Gastroesophageal sphincter (tissue), 4 donors: ENCODE measurements around the gene ABR. TPM values are rescaled to one million over a fixed set of nuclear protein-coding genes. Genes with fewer than 3 reads are reported as not detected.

Source experiments
- ATAC-seq: fragments of 150-250 bp; one replicate; pipeline ENCODE4 v1.9.1; 2016; ENCODE audit warnings: mild to moderate bottlenecking, moderate library complexity
- H3K27ac ChIP-seq, 4 donors: fragments of 200-600 bp; sonication (generic) in 3 of 4; 1 replicate in 3 of 4; 2 replicates in 1 of 4; pipeline ENCODE4 v1.5.1; 2016 to 2019
- H3K27me3 ChIP-seq: fragments of 200-600 bp; sonication (generic); one replicate; pipeline ENCODE4 v1.5.1; 2019
- H3K36me3 ChIP-seq, 2 donors: fragments of 200-600 bp; sonication (generic); one replicate each; pipeline ENCODE4 v1.5.1; 2019; ENCODE audit warnings: control low read depth in 1 of 2
- H3K4me1 ChIP-seq, 3 donors: fragments of 200-600 bp; sonication (generic); 1 replicate in 2 of 3; 2 replicates in 1 of 3; pipeline ENCODE4 v1.5.1; 2016 to 2019; ENCODE audit warnings: control low read depth in 2 of 3
- H3K4me3 ChIP-seq, 2 donors: fragments of 200-600 bp; sonication (generic); one replicate each; pipeline ENCODE4 v1.5.1; 2019; ENCODE audit warnings: mild to moderate bottlenecking in 1 of 2, moderate library complexity in 1 of 2
- H3K9me3 ChIP-seq, 3 donors: fragments of 200-600 bp; sonication (generic); one replicate each; pipeline ENCODE4 v1.5.1; 2017 to 2019; ENCODE audit warnings: control low read depth in 2 of 3
- EP300 ChIP-seq: sonication (generic); formaldehyde crosslinking; IDR thresholded peaks from one replicate; pipeline ENCODE4 v1.6.1; 2017; ENCODE audit warnings: antibody characterized with exemption, mild to moderate bottlenecking
- POLR2A ChIP-seq, 2 donors: fragments of 450-650 bp; IDR thresholded peaks; one replicate each; pipeline ENCODE4 v1.6.1; 2017; ENCODE audit warnings: antibody characterized with exemption in 2 of 2, mild to moderate bottlenecking in 2 of 2, moderate library complexity in 1 of 2
- POLR2AphosphoS5 ChIP-seq: sonication (generic); formaldehyde crosslinking; IDR thresholded peaks from one replicate; pipeline ENCODE4 v1.6.1; 2017; ENCODE audit warnings: antibody characterized with exemption
- WGBS, 2 donors: methylation state at CpG; one replicate each; pipeline ENCODE4 v1.1.5; 2018; ENCODE audit warnings: low coverage in 1 of 2; 5-methylcytosine and 5-hydroxymethylcytosine counted together
- total RNA-seq, 4 donors: library from RNA; depleted of rRNA; stranded (reverse); fragments of >200 nt; gene quantifications; one replicate each; pipeline ENCODE4 v1.1.0, GENCODE V29; 2016
- TF ChIP-seq, protein P1 (sequence below), 4 experiments: fragments of 200-600 bp in 2 of 4; fragments of 450-650 bp in 2 of 4; sonication (generic) in 1 of 4; IDR thresholded peaks; one replicate each; pipeline ENCODE4 v1.5.1; 2017 to 2019; ENCODE audit warnings: antibody characterized with exemption in 4 of 4, mild to moderate bottlenecking in 2 of 4, moderate library complexity in 2 of 4

ABR gene
- total RNA-seq, 4 donors from 2014 or later = 62.6 to 147 (median 114) TPM

DNA sequence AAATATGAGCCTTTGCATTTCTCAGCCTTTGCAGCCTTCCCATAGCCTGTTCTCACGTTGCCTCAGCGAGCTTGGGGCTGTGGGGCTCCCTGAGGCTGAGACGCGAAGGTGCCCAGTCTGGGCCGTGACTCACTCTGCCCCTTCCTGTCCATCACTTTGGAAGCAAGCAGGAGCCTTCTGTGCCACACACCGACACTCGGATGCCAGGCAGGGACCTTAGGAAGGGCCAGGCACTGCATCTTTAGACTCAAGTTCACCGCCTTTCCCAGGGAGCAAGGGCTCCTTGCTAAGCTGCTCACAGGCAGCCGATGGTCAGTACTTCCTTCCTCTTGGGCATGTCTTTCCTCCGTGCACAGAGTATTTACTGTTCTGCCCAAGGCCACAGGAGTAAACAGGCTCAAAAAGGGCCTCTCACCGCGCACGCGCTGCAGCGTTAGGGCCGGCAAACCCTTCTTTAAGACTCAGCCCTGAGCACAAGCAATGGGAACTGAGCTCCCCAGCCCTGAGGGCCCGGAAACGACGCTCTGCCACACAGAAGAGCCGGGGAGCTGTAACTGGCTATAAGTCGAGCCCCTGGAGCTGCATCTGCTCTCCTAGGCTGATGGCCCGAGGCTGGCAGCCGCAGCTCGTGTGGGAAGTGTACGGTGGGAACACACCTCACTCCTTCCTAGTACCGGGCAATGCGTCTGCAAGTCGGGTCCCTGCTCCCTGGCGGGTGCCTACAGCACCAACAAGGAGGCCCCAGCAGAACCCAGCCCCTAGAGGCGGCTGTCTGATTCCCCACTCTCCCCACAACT is 175.6 kb downstream of the ABR start:
- Histone ChIP-seq H3K27ac (peak overlapping the region in 3 of 4 donors; percentile 89 to 96 (median 89)), H3K4me3 (no peak overlapping the region), H3K4me1 (peaks cover 8 to 98% (median 84%) of the 10 kb centered on the region in 3 donors), H3K9me3 (no peaks in the 10 kb centered on the region), H3K36me3 (peaks cover 0 to 79% of the 10 kb centered on the region in 2 donors), H3K27me3 (no peaks in the 10 kb centered on the region)
- TF ChIP-seq, protein P1, sequence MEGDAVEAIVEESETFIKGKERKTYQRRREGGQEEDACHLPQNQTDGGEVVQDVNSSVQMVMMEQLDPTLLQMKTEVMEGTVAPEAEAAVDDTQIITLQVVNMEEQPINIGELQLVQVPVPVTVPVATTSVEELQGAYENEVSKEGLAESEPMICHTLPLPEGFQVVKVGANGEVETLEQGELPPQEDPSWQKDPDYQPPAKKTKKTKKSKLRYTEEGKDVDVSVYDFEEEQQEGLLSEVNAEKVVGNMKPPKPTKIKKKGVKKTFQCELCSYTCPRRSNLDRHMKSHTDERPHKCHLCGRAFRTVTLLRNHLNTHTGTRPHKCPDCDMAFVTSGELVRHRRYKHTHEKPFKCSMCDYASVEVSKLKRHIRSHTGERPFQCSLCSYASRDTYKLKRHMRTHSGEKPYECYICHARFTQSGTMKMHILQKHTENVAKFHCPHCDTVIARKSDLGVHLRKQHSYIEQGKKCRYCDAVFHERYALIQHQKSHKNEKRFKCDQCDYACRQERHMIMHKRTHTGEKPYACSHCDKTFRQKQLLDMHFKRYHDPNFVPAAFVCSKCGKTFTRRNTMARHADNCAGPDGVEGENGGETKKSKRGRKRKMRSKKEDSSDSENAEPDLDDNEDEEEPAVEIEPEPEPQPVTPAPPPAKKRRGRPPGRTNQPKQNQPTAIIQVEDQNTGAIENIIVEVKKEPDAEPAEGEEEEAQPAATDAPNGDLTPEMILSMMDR (IDR thresholded peaks at IDR 0.05) = no peak
- TF ChIP-seq POLR2AphosphoS5 (no peak), POLR2A (IDR thresholded peaks at IDR 0.05) (no peak)
- ATAC-seq = no peak
- 53 to 76% methylated on average over 3 to 4 of the region's 30 CpGs for WGBS, 2 donors

DNA sequence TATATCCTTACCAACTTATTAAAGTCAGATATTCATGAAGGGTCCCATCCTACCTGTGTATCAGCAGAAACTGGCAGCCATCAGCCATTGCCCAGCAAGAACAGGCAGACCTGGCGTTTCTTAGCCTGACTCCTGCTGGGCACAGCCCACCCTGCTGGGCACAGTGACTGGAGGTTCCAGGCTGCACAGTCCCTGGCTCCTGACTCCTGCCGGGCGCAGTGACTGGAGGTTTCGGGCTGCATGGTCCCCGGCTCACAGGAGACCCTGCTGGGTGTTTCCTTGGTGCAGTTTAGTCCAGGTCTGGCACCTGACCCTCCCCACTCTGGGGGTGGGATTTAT is 176.2 kb downstream of the ABR start:
- Histone ChIP-seq H3K27me3 (no peaks in the 10 kb centered on the region), H3K4me1 (peaks cover 8 to 98% (median 80%) of the 10 kb centered on the region in 3 donors), H3K4me3 (no peak overlapping the region), H3K36me3 (peaks cover 0 to 75% of the 10 kb centered on the region in 2 donors), H3K27ac (peak overlapping the region in 3 of 4 donors; percentile 89 to 96 (median 89)), H3K9me3 (no peaks in the 10 kb centered on the region)
- TF ChIP-seq, protein P1 (IDR thresholded peaks at IDR 0.05) = no peak
- TF ChIP-seq EP300 = no peak
- no peak for TF ChIP-seq POLR2AphosphoS5
- no peak for TF ChIP-seq POLR2A (IDR thresholded peaks at IDR 0.05)
- no peak for ATAC-seq
- 75% methylated on average over 2 of the region's 5 CpGs; no CpG with 5 or more reads in 1 of the 2 donors for WGBS, 2 donors

DNA sequence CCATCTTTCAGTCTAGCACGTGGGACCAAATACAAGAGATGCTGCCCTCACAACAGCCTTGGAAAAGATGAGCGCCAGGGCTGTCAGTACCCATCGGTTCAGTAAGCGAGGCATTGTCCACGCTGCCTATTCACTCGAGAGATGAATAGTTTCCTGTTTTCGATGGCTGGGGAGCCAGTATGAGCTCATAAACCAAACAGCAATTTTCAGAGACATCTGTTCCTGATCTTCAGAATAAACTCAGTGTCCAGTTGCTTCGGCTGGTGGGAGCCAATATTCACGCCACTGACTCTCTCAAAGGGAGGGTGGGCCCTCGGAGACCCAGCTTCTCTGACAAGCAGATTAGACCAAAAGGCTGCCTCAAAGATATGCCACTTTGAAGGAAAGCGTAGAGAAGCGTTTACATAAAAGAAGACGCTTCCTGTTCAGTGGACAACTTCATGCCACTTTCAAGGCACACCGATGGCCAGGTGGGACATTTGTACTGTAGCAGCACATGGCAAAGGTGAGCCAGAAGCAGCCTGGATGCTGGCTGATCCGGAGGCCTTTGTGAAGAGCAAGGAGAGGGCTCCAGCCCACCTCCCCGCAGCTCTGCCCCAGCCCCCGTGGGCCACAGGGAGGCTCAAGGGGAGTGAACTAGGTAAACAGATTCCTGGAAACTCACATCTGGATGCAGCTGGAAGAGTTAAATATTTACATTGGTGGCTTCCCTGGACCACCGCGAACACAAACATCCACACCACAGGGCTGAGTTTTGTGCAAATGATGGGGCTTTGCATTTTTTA is 176.8 kb downstream of the ABR start:
- Histone ChIP-seq H3K9me3 (no peaks in the 10 kb centered on the region), H3K27me3 (no peaks in the 10 kb centered on the region), H3K36me3 (peaks cover 0 to 69% of the 10 kb centered on the region in 2 donors), H3K27ac (peak overlapping the region; percentile 81 to 96 (median 89)), H3K4me3 (no peak overlapping the region), H3K4me1 (peaks cover 8 to 98% (median 78%) of the 10 kb centered on the region in 3 donors)
- TF ChIP-seq POLR2A (IDR thresholded peaks at IDR 0.05) (no peak), EP300 (no peak), POLR2AphosphoS5 (no peak)
- TF ChIP-seq, protein P1 (IDR thresholded peaks at IDR 0.05) = no peak
- peak; percentile 4 for ATAC-seq
- 46 to 58% methylated on average over 2 to 15 of the region's 19 CpGs for WGBS, 2 donors

DNA sequence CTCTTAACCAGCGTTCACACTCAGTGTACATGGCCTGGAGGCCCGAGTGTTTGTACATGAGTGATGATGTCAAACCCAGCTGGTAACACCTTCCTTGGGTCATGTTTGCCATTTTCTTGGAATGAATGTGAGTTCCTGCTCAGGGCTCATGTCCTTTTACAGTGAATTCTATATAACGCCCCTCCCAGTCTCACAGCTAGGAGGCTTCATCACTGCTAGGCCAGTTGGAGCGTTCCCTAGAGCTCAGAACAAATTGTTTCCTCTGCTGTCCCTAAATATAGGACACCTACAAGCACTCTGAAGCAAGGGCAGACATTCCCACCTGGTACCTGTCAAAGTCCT is 177.4 kb downstream of the ABR start:
- peaks cover 8 to 98% (median 73%) of the 10 kb centered on the region in 3 donors for H3K4me1 ChIP-seq
- no peaks in the 10 kb centered on the region for H3K9me3 ChIP-seq
- H3K27me3 ChIP-seq = no peaks in the 10 kb centered on the region
- H3K4me3 ChIP-seq = no peak overlapping the region
- peaks cover 0 to 63% of the 10 kb centered on the region in 2 donors for H3K36me3 ChIP-seq
- TF ChIP-seq, protein P1 (IDR thresholded peaks at IDR 0.05) = peak in 3 of 4 experiments; percentile 25 to 35 (median 35)
- TF ChIP-seq EP300 (no peak), POLR2AphosphoS5 (no peak), POLR2A (IDR thresholded peaks at IDR 0.05) (no peak)
- ATAC-seq = peak; percentile 75
- H3K27ac ChIP-seq = peak overlapping the region; percentile 81 to 96 (median 89)
- WGBS, 2 donors = 0 to 36% methylated on average over 2 to 4 of the region's 4 CpGs
